Astrocyte (in vitro differentiated cells and primary cell): ENCODE results near the gene BAHD1.

ENCODE experiments used
- EZH2 ChIP-seq: IDR thresholded peaks from 2 replicates; pipeline ENCODE4 v1.6.1; 2012; ENCODE audit warnings: mild to moderate bottlenecking, low read length, inconsistent platforms; ENCODE audit not compliant: insufficient read depth
- TF ChIP-seq, protein P1 (sequence below): IDR thresholded peaks from 2 replicates; pipeline ENCODE4 v1.5.1; 2011; ENCODE audit warnings: low read depth, mild to moderate bottlenecking, inconsistent platforms, low read length, moderate library complexity; ENCODE audit not compliant: insufficient read depth

DNA sequence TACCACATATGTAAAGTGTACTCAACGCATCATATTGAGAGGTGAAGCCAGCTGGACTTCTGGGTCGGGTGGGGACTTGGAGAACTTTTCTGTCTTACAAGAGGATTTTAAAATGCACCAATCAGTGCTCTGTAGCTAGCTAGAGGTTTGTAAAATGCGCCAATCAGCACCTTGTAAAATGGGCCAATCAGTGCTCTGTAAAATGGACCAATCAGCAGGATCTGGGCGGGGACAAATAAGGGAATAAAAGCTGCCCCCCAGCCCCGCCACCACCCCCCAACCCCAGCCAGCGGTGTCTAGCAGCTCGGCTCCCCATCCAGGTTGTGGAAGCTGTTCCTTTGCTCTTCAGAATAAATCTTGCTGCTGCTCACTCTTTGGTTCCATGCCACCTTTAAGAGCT, 41.4 kb upstream of the BAHD1 start:
- TF ChIP-seq, protein P1, sequence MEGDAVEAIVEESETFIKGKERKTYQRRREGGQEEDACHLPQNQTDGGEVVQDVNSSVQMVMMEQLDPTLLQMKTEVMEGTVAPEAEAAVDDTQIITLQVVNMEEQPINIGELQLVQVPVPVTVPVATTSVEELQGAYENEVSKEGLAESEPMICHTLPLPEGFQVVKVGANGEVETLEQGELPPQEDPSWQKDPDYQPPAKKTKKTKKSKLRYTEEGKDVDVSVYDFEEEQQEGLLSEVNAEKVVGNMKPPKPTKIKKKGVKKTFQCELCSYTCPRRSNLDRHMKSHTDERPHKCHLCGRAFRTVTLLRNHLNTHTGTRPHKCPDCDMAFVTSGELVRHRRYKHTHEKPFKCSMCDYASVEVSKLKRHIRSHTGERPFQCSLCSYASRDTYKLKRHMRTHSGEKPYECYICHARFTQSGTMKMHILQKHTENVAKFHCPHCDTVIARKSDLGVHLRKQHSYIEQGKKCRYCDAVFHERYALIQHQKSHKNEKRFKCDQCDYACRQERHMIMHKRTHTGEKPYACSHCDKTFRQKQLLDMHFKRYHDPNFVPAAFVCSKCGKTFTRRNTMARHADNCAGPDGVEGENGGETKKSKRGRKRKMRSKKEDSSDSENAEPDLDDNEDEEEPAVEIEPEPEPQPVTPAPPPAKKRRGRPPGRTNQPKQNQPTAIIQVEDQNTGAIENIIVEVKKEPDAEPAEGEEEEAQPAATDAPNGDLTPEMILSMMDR, result no peak
- TF ChIP-seq EZH2, result no peak
